B cell (primary cell): Measurements from ENCODE around the gene TMEM255B. TPM values are rescaled to one million over a fixed set of nuclear protein-coding genes. Genes with fewer than 3 reads are reported as not detected.
"Not testable (repeated sequence)": the region's sequence is repeated elsewhere in the genome, so short reads cannot be mapped to it uniquely, and the experiment has no call there.

ENCODE experiments used
- ATAC-seq: fragments of 200-7000 bp; cut with Tn5 transposase; one replicate; pipeline ENCODE4 v1.10.0; 2021; ENCODE audit warnings: low read depth, mild to moderate bottlenecking, moderate number of reproducible peaks, moderate library complexity
- CTCF ChIA-PET: fragments of 350-600 bp; sonication (Branson Sonifier 250); formaldehyde crosslinking; loops from one replicate; lab custom pipeline; 2021; ENCODE audit warnings: antibody characterized with exemption, inconsistent platforms; lab: Charles Lee
- POLR2A ChIA-PET: fragments of 350-600 bp; sonication (Branson Sonifier 250); formaldehyde crosslinking; loops from one replicate; lab custom pipeline; 2021; ENCODE audit warnings: antibody characterized with exemption; lab: Charles Lee
- DNase-seq: peaks from one replicate; pipeline ENCODE4 v3.0.0; 2013
- H2AFZ ChIP-seq: 2 replicates; pipeline ENCODE4 v1.6.1; 2012; ENCODE audit warnings: mild to moderate bottlenecking, low read depth, low read length; ENCODE audit not compliant: insufficient read depth, poor library complexity, severe bottlenecking
- H3K27ac ChIP-seq, 2 donors: 1 replicate in 1 of 2; 2 replicates in 1 of 2; pipeline ENCODE4 v1.5.1; 2012 to 2013; ENCODE audit warnings: low read length in 2 of 2, mild to moderate bottlenecking in 2 of 2, moderate library complexity in 1 of 2
- H3K27me3 ChIP-seq, 4 experiments: fragments of 200-600 bp in 1 of 4; sonication (generic) in 1 of 4; replicated peaks in 1 of 4; 1 replicate in 2 of 4; 2 replicates in 2 of 4; pipeline versions ENCODE4 v1.6.1 to v1.7.0; 2013 to 2016; ENCODE audit warnings: low read length in 3 of 4, mild to moderate bottlenecking in 2 of 4, mixed read lengths in 1 of 4, moderate library complexity in 1 of 4; ENCODE audit not compliant: insufficient read depth in 4 of 4, control insufficient read depth in 3 of 4; ENCODE audit errors: control extremely low read depth in 1 of 4
- H3K36me3 ChIP-seq, 2 experiments: replicated peaks in 1 of 2; 1 replicate in 1 of 2; 2 replicates in 1 of 2; pipeline versions ENCODE4 v1.6.1 to v1.7.1; 2013; ENCODE audit warnings: low read length in 1 of 2; ENCODE audit not compliant: insufficient read depth in 2 of 2, control insufficient read depth in 1 of 2; ENCODE audit errors: control extremely low read depth in 1 of 2, extremely low read depth in 1 of 2
- H3K4me1 ChIP-seq, 2 donors: fragments of 200-600 bp in 1 of 2; sonication (generic) in 1 of 2; 1 replicate in 1 of 2; 2 replicates in 1 of 2; pipeline versions ENCODE4 v1.5.1 to v1.6.1; 2013 to 2017; ENCODE audit warnings: low read length in 2 of 2; ENCODE audit not compliant: control insufficient read depth in 2 of 2, insufficient read depth in 2 of 2
- H3K4me2 ChIP-seq: replicated peaks from 2 replicates; pipeline ENCODE3; 2012; ENCODE audit warnings: mild to moderate bottlenecking, low read depth, low read length; ENCODE audit not compliant: poor library complexity, severe bottlenecking
- H3K4me3 ChIP-seq, 5 experiments: fragments of 200-600 bp in 1 of 5; sonication (generic) in 1 of 5; 1 replicate in 3 of 5; 2 replicates in 2 of 5; pipeline versions ENCODE4 v1.5.1 to v1.7.0; 2011 to 2016; ENCODE audit warnings: low read length in 4 of 5, mild to moderate bottlenecking in 4 of 5, low read depth in 2 of 5, control low read depth in 1 of 5, moderate library complexity in 1 of 5; ENCODE audit not compliant: insufficient read depth in 1 of 5; ENCODE audit errors: control extremely low read depth in 1 of 5, extremely low read depth in 1 of 5
- H3K79me2 ChIP-seq: fragments of 200-600 bp; sonication (generic); one replicate; pipeline ENCODE4 v1.6.0; 2016; ENCODE audit warnings: low read length; ENCODE audit not compliant: control insufficient read depth, insufficient read depth
- H3K9ac ChIP-seq: fragments of 200-600 bp; sonication (generic); 2 replicates; pipeline ENCODE4 v1.6.1; 2017; ENCODE audit warnings: mild to moderate bottlenecking, low read length, moderate library complexity
- H3K9me3 ChIP-seq, 3 donors: one replicate each; pipeline versions ENCODE4 v1.6.1 to v1.7.1; 2013; ENCODE audit warnings: low read length in 2 of 3; ENCODE audit not compliant: control insufficient read depth in 2 of 3, insufficient read depth in 1 of 3; ENCODE audit errors: control extremely low read depth in 1 of 3
- H4K20me1 ChIP-seq: 2 replicates; pipeline ENCODE4 v1.6.0; 2012; ENCODE audit warnings: mild to moderate bottlenecking, low read length; ENCODE audit not compliant: insufficient read depth, control insufficient read depth, poor library complexity, severe bottlenecking
- H3K27ac Mint-ChIP-seq: one replicate; pipeline ENCODE4 v1.8.0; 2021; ENCODE audit warnings: mixed read lengths
- H3K27me3 Mint-ChIP-seq: one replicate; pipeline ENCODE4 v1.8.0; 2021; ENCODE audit warnings: mixed read lengths
- H3K4me1 Mint-ChIP-seq: one replicate; pipeline ENCODE4 v1.8.0; 2021; ENCODE audit warnings: mixed read lengths
- H3K4me3 Mint-ChIP-seq: one replicate; pipeline ENCODE4 v1.8.0; 2021; ENCODE audit warnings: mixed read lengths
- H3K9me3 Mint-ChIP-seq: one replicate; pipeline ENCODE4 v1.8.0; 2022; ENCODE audit warnings: mixed read lengths; ENCODE audit not compliant: insufficient read depth
- CTCF ChIP-seq: fragments of 200-600 bp; IDR thresholded peaks from one replicate; pipeline ENCODE4 v1.8.0; 2022; ENCODE audit warnings: antibody characterized with exemption, mild to moderate bottlenecking
- EZH2 ChIP-seq: IDR thresholded peaks from 2 replicates; pipeline ENCODE4 v1.6.1; 2012; ENCODE audit warnings: borderline replicate concordance, low read depth, mild to moderate bottlenecking, moderate library complexity, low read length; ENCODE audit not compliant: insufficient read depth, poor library complexity, severe bottlenecking
- WGBS: methylation state at CpG from one replicate; pipeline ENCODE4 v1.1.5; 2013; ENCODE audit warnings: missing lambda C conversion rate; ENCODE audit not compliant: insufficient coverage; 5-methylcytosine and 5-hydroxymethylcytosine counted together
- intact Hi-C: fragments of 100-400 bp; cut with micrococcal nuclease; formaldehyde crosslinking; loops from one replicate; pipeline ENCODE4 v1.10.0; 2022
- polyA plus RNA-seq: library from polyadenylated mRNA; depleted of rRNA; stranded (reverse); fragments of >200 nt; gene quantifications from 2 replicates; pipeline ENCODE4 v1.2.3, GENCODE V29; 2012
- total RNA-seq, 2 donors: library from RNA; stranded (reverse); fragments of 120-200 nt in 1 of 2; gene quantifications; 1 replicate in 1 of 2; 2 replicates in 1 of 2; pipeline versions ENCODE4 v1.2.3 to v1.2.4, GENCODE V29; 2013 to 2022

Gene TMEM255B
- total and polyA plus RNA-seq, 2 donors (not counting 1 experiment from before 2014, with no cell fraction given): 2.1 to 8.2 TPM

DNA sequence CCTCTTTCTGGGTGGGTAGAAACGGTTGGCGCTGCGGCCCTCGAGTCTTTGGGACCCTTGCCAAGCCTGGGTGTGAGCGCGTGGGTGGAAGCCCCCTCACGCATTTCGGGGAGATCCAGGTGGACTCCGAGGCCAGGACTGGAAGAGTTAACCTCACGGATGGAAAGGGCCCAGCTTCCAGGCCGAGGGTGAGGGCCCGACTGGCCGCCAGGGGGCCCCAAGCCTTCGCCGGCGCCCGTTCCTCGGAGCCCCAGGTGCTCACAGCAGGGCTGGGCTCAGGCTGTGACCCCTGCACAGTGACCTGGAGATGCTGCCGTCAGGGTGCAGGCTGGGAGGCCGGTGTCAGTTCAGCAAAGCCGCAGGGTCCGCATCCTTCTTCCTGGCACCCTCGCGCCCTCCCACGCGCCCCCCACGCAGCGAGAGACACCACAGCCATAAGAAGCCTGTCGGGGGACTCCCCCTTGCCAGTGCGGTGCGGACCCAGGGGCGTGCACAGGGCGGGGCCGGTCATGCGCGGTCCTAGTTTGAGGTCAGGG lies 34.2 kb upstream of the TMEM255B start:
- Histone ChIP-seq H3K79me2 (no peaks in the 10 kb centered on the region), H3K27me3 (peaks cover 0 to 6% (median 0%) of the 10 kb centered on the region in 4 experiments), H3K4me1 (peaks cover 10 to 15% of the 10 kb centered on the region in 2 donors), H3K9ac (peak overlapping the region; percentile 64), H3K9me3 (peaks cover 0 to 32% (median 0%) of the 10 kb centered on the region in 3 donors), H3K4me2 (peak overlapping the region; percentile 94), H3K27ac (peak overlapping the region; percentile 43 to 49), H2AFZ (peak overlapping the region; percentile 82), H3K4me3 (peak overlapping the region in 4 of 5 experiments; percentile 41 to 63 (median 56)), H4K20me1 (no peaks in the 10 kb centered on the region), H3K36me3 (no peaks in the 10 kb centered on the region)
- DNase-seq (peak; percentile 88), ATAC-seq (peak; percentile 92)
- ChIA-PET CTCF (interaction anchor here (0.6 to 1.4 kb wide), 5 partner anchors 179 to 610 kb away, joined by 3 to 4 read pairs (median 4); no protein-coding TSS in a partner anchor), POLR2A (no interaction called here)
- Mint-ChIP-seq H3K9me3 (no peaks in the 10 kb centered on the region), H3K27me3 (peaks cover 4% of the 10 kb centered on the region), H3K4me3 (peak overlapping the region; percentile 84), H3K27ac (peak overlapping the region; percentile 94), H3K4me1 (peaks cover 14% of the 10 kb centered on the region)
- TF ChIP-seq CTCF: peak; percentile 81
- no peak for TF ChIP-seq EZH2
- WGBS: 4% methylated on average over 33 of the region's 36 CpGs
- intact Hi-C loops: no loop called here

- H3K9me3 ChIP-seq: peaks cover 0 to 32% (median 0%) of the 10 kb centered on the region in 3 donors
- peak overlapping the region in 2 of 5 experiments; percentile 56 to 63 for H3K4me3 ChIP-seq
- H3K27me3 ChIP-seq, H3K79me2 ChIP-seq, intact Hi-C loops, POLR2A ChIA-PET, H3K27ac ChIP-seq, H2AFZ ChIP-seq, ATAC-seq, H3K9me3 Mint-ChIP-seq, H3K27me3 Mint-ChIP-seq, DNase-seq, H3K36me3 ChIP-seq, H4K20me1 ChIP-seq: not testable (repeated sequence)
- CTCF ChIA-PET: interaction anchor here (1.4 kb wide), 1 partner anchor 502 kb away, joined by 4 read pairs; no protein-coding TSS in a partner anchor
- peak overlapping the region; percentile 94 for H3K27ac Mint-ChIP-seq
- H3K4me3 Mint-ChIP-seq: peak overlapping the region; percentile 84
- 0% methylated on average over 5 of the region's 75 CpGs for WGBS
- peaks cover 10 to 15% of the 10 kb centered on the region in 2 donors for H3K4me1 ChIP-seq
- peak overlapping the region; percentile 94 for H3K4me2 ChIP-seq
- peaks cover 14% of the 10 kb centered on the region for H3K4me1 Mint-ChIP-seq
- H3K9ac ChIP-seq: peak overlapping the region; percentile 64
Observed at GRCh38 chr13:113725329-113726105, 33.5 kb upstream of the TMEM255B start.

GRCh38 chr13:113726106-113726821 lies 32.8 kb upstream of the TMEM255B start:
- H3K27me3 ChIP-seq, H3K36me3 ChIP-seq, H3K9me3 Mint-ChIP-seq, intact Hi-C loops, POLR2A ChIA-PET, ATAC-seq, H3K27me3 Mint-ChIP-seq, H3K79me2 ChIP-seq, CTCF ChIA-PET, H3K9ac ChIP-seq, H4K20me1 ChIP-seq: not testable (repeated sequence)
- H3K9me3 ChIP-seq: peaks cover 0 to 32% (median 0%) of the 10 kb centered on the region in 3 donors
- H3K4me1 Mint-ChIP-seq: peaks cover 14% of the 10 kb centered on the region
- H3K4me3 ChIP-seq: peak overlapping the region in 2 of 5 experiments; percentile 23 to 45
- H3K4me3 Mint-ChIP-seq: peak overlapping the region; percentile 52
- peak overlapping the region; percentile 46 to 59 for H3K27ac ChIP-seq
- peak; percentile 51 for DNase-seq
- WGBS: 74% methylated on average over 18 of the region's 54 CpGs
- peak overlapping the region; percentile 25 for H2AFZ ChIP-seq
- peak overlapping the region; percentile 57 for H3K4me2 ChIP-seq
- peaks cover 10 to 15% of the 10 kb centered on the region in 2 donors for H3K4me1 ChIP-seq
- H3K27ac Mint-ChIP-seq: peak overlapping the region; percentile 78
